GM12873 (cell line): ENCODE measurements around the gene PRDM16.

Experiments
- TF ChIP-seq, protein P1 (sequence below): IDR thresholded peaks from 2 replicates; pipeline ENCODE4 v1.5.1; 2012; ENCODE audit warnings: low read depth, mild to moderate bottlenecking, moderate library complexity, low read length, control low read depth; ENCODE audit not compliant: insufficient read depth; ENCODE audit errors: missing control alignments

PRDM16 gene

DNA sequence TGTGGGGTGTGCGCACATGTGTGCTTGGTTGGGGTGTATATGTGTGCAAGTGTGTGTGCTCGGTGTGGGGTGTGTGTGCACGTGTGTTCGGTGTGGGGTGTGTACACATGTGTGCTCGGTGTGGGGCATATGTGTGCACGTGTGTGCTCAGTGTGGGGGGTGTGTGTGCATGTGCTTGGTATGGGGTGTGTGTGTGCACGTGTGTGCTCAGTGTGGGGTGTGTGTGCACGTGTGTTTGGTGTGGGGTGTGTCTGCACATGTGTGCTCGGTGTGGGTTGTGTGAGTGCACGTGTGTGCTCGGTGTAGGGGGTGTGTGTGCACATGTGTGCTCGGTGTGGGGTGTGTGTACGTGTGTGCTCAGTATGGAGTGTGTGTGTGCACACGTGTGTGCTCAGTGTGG, 77.5 kb downstream of the PRDM16 start:
- TF ChIP-seq, protein P1, sequence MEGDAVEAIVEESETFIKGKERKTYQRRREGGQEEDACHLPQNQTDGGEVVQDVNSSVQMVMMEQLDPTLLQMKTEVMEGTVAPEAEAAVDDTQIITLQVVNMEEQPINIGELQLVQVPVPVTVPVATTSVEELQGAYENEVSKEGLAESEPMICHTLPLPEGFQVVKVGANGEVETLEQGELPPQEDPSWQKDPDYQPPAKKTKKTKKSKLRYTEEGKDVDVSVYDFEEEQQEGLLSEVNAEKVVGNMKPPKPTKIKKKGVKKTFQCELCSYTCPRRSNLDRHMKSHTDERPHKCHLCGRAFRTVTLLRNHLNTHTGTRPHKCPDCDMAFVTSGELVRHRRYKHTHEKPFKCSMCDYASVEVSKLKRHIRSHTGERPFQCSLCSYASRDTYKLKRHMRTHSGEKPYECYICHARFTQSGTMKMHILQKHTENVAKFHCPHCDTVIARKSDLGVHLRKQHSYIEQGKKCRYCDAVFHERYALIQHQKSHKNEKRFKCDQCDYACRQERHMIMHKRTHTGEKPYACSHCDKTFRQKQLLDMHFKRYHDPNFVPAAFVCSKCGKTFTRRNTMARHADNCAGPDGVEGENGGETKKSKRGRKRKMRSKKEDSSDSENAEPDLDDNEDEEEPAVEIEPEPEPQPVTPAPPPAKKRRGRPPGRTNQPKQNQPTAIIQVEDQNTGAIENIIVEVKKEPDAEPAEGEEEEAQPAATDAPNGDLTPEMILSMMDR: no peak

DNA sequence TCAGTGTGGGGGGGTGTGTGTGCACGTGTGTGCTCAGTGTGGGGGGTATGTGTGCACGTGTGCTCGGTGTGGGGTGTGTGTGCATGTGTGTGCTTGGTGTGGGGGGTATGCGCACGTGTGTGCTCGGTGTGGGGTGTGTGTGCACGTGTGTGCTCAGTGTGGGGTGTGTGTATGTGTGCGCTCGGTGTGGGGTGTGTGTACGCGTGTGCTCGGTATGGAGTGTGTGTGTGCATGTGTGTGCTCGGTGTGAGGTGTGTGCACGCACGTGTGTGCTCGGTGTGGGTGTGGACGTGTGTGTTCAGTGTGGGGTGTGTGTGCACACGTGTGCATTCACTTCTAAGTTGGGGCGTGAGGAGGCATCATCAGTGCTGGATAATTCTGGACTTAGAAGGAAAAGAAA, 77.9 kb downstream of the PRDM16 start:
- TF ChIP-seq, protein P1: no peak

DNA sequence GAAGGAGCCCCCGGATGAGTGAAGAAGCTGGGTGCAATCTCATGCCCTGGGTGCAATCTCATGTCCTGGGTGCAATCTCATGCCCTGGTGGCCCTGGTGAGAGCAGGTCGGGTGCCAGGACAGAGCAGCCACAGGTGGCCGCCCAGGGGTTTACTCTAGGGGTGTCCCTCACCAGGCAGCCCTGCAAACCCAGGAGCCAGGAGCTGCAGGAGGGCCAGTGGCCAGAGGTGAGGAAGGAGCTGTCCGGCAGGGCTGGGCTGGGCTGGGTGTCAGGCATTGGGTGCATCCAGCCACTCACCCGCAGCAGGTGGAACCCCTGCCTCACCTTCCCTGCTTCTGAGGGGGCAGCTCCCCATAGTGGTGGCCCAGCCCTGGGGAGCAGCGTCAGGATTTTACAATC, 79.2 kb downstream of the PRDM16 start:
- TF ChIP-seq, protein P1: no peak

DNA sequence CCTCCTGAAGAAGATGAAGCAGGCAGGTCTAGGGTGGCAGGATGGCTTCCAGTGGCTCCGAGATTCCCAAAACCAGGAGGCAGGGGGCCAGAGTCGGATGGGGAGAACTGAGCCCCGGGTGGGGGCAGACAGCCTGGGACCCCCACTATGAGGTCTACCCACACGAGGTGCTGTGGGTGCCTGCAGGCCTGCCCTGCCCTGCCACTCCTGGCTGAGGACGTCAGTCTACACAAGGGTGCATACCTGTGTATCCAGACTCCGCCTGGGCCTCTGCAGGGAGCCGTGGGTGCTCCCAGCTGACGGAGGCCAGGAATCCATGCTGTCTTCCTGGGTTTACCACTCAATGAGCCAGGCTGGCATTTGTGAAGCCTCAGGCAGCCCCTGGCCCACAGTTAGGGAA, 80.3 kb downstream of the PRDM16 start:
- TF ChIP-seq, protein P1: no peak

DNA sequence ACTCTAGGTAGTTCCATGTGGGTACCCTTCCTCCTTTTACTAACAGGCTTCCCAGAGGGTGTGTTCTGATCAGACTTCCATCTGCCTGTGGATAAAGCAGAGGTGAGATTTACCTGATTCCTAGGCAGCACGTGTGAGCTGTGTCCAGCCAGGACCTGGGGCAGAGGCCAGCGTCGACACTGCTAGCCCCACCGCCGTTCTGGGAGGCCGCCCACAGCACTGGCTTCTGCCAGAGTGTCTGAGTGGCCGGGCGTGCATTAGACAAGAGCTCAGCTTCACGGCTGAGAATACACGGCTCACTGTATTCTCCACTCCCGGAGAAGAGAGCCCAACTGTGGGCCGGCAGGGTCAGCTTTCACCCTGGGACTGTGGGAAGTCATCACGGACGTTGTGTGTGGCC, 82.5 kb downstream of the PRDM16 start:
- TF ChIP-seq, protein P1: no peak

DNA sequence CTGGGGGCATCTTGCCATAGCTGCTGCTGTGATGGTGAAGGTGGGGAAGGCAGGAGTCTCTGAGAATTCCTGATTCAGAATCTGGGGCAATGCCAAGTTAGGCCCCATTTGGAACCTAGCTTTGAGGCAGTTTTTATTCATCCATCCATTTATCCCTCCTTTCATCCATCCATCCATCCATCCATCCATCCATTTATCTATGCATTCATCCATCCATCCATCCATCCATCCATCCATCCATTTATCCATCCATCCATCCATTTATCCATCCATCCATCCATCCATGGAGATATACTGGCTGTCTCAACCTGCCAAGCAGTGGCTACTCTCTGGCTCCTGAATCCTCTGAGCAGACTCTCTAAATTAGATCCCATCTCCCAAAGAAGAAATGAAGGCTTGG, 83.1 kb downstream of the PRDM16 start:
- TF ChIP-seq, protein P1: no peak

DNA sequence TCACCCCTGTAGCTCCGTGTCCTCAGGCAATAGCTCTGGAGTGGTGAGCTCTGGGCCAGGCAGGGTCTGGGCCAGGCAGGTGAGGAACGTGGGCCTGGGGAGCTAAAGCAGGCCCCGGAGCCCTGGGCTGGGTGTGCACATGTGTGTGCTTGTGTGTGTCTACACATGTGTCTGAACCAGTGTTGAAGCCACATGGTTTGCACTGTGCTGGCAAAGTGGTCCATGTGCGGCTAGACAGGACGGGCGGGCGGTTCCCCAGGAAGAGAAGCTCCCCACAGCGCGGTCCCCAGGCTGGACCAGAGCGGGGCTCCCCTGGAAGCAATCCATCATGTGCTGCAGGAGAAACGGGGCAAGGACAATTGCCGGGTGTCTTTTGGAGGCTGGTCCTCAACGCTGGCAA, 84.2 kb downstream of the PRDM16 start:
- TF ChIP-seq, protein P1: no peak
